Cardiac fibroblast (primary cell): ENCODE data around the gene VPS39.

Source experiments
- DNase-seq, 2 donors: peaks; one replicate each; pipeline versions ENCODE4 v3.0.0 to v3.0.0-alpha.2; 2010; ENCODE audit warnings: low read depth in 2 of 2
- H3K4me3 ChIP-seq, 2 donors: replicated peaks in 1 of 2; 1 replicate in 1 of 2; 2 replicates in 1 of 2; pipeline ENCODE4 v1.5.1; 2011; ENCODE audit warnings: low read depth in 2 of 2, low read length in 2 of 2, mild to moderate bottlenecking in 2 of 2, moderate library complexity in 1 of 2
- CTCF ChIP-seq: IDR thresholded peaks from one replicate; pipeline ENCODE4 v1.5.1; 2011; ENCODE audit warnings: low read depth, mild to moderate bottlenecking, low read length, inconsistent platforms

The VPS39 gene

DNA sequence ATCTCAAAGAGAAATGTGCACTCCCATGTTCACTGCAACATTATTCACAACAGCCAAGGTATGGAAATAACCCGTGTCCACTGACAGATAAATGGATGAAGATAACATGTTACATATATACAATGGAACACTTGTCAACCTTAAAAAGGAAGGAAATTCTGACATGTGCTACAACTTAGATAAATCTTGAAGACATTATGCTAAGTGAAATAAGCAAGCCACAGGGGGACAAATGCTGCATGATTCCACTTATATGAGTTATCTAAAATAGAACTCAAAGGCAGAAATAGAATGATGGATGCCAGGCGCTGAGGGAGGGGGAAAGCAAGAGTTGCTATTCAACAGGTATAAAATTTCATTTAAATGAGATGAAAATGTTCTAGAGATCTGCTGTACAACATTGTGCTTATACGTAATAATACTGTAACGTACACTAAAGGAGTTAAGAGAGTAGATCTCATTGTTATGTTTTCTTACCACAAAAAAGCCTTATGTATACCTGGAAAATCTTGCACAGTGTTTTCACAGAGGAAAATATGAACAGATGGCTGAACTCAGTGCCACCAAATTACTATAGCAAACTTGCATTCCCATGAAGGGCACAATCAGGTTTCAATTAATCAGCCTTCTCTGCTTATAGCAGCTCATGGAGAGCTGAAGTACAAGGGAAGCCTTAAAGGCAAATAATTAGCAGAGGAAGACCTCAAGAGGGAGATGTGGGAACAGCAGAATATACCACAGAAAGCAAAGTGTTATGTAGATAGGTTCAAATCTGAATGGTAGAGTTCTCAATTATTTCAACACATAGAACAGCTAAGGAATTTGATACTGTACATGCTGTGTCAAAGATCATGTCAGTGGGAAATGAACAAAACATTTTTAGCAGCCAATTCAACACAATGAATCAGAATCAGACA, 8.1 kb upstream of the VPS39 start:
- H3K4me3 ChIP-seq: no peak overlapping the region
- TF ChIP-seq CTCF: peak; percentile 6

DNA sequence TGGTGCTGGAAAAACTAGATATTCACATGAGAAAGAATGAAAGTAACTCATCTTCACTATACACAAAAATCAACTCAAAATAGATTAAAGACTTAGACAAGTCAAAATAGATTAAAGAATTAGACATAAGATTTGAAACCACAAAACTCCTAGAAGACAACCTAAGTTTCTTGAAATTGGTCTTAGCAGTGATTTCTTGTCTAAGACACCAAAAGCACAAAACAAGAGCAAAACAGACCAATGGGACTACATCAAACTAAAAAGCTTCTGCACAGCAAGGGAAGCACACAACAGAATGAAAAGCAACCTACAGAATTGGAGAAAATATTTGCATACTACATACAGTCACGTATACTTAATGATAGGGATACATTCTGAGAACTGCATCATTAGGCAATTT, 6.5 kb upstream of the VPS39 start:
- H3K4me3 ChIP-seq: no peak overlapping the region
- DNase-seq: no peak
- no peak for TF ChIP-seq CTCF

More for the DNA sequence above, 8.1 kb upstream of the VPS39 start:
- DNase-seq: peak; percentile 11 to 42

DNA sequence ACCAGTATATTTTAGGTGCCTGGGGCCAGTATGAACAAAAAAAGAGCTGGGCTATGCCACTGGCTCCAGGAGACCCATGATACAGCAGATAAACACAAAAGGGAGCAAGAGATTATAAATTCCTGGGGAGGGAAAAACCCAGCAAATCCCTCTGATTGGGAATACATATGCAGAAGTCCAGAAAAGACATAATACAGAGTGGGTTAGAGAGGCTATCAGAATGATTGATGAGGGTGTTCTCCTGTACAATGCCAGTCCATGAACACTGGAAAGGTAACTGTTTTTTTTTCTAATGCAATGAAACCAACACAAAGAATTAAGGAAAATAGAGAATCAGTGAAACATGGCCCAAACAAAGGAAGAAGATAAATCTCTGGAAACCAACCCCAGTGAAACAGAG, 5.4 kb upstream of the VPS39 start:
- no peak for DNase-seq
- TF ChIP-seq CTCF: no peak
- H3K4me3 ChIP-seq: no peak overlapping the region

GRCh38 chr15:42210696-42211095, 2.6 kb upstream of the VPS39 start:
- TF ChIP-seq CTCF: no peak
- no peak for DNase-seq
- no peak overlapping the region for H3K4me3 ChIP-seq

GRCh38 chr15:42206406-42206805, 1.7 kb downstream of the VPS39 start:
- no peak for DNase-seq
- no peak overlapping the region for H3K4me3 ChIP-seq
- no peak for TF ChIP-seq CTCF

DNA sequence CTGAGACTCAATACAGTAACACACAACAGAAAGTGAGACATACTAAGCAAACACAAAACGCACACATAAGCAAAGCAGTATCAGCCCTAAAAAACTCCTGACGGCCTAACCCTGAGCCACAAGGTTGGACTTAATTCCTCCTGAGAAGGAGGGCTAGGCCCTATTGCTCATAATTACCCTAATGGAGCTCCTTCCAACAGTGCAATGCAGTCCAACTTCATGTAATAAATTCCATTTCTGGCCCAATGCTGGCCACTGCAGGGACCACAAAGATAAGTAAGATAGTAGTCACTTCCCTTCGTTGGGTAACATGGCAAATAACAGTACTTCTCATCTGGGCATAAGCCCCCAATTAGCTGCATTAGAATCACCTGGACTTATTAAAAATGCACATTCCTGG, 4.2 kb downstream of the VPS39 start:
- TF ChIP-seq CTCF: no peak
- H3K4me3 ChIP-seq: no peak overlapping the region
- DNase-seq: peak in 1 of 2 donors; percentile 14
